Endothelial cell (in vitro differentiated cells): ENCODE results near the gene ZNHIT1. TPM values are rescaled to one million over a fixed set of nuclear protein-coding genes. Genes with fewer than 3 reads are reported as not detected.

Source experiments
- DNase-seq: peaks from one replicate; pipeline ENCODE4 v3.0.0; 2021; ENCODE audit warnings: low spot score
- H3K27ac Mint-ChIP-seq: one replicate; pipeline ENCODE4 v1.8.0; 2021; ENCODE audit warnings: mixed read lengths, inconsistent platforms; ENCODE audit not compliant: unreplicated experiment
- H3K27me3 Mint-ChIP-seq: one replicate; pipeline ENCODE4 v1.8.0; 2021; ENCODE audit warnings: mild to moderate bottlenecking, moderate library complexity, mixed read lengths, inconsistent platforms; ENCODE audit not compliant: unreplicated experiment
- H3K36me3 Mint-ChIP-seq: one replicate; pipeline ENCODE4 v1.8.0; 2021; ENCODE audit warnings: mild to moderate bottlenecking, low read depth, mixed read lengths, inconsistent platforms; ENCODE audit not compliant: unreplicated experiment
- H3K4me1 Mint-ChIP-seq: one replicate; pipeline ENCODE4 v1.8.0; 2021; ENCODE audit warnings: mild to moderate bottlenecking, mixed read lengths, inconsistent platforms; ENCODE audit not compliant: unreplicated experiment
- H3K4me3 Mint-ChIP-seq: one replicate; pipeline ENCODE4 v1.8.0; 2021; ENCODE audit warnings: mild to moderate bottlenecking, mixed read lengths, inconsistent platforms; ENCODE audit not compliant: unreplicated experiment
- H3K9me3 Mint-ChIP-seq: one replicate; pipeline ENCODE4 v1.8.0; 2021; ENCODE audit warnings: mixed read lengths, inconsistent platforms; ENCODE audit not compliant: unreplicated experiment
- CTCF ChIP-seq: fragments of 200-600 bp; sonication (generic); IDR thresholded peaks from one replicate; pipeline ENCODE4 v1.5.0; 2021; ENCODE audit warnings: antibody characterized with exemption; ENCODE audit not compliant: unreplicated experiment
- total RNA-seq: library from RNA; stranded (reverse); fragmentation: NEBNext Ultra II Directional; extraction: Animal tissue kit (Norgen Biotek cat#: 25700); gene quantifications from one replicate; pipeline ENCODE4 v1.2.1, GENCODE V29; 2021; ENCODE audit not compliant: unreplicated experiment

The ZNHIT1 gene
- total RNA-seq, 1 donor from 2014 or later, result 71.5 TPM

GRCh38 chr7:101226721-101227120 lies 8.8 kb downstream of the ZNHIT1 start:
- no peak for DNase-seq
- Mint-ChIP-seq H3K4me3 (no peak overlapping the region), H3K27me3 (peaks cover 7% of the 10 kb centered on the region), H3K27ac (no peak overlapping the region), H3K9me3 (no peaks in the 10 kb centered on the region), H3K36me3 (peaks cover 21% of the 10 kb centered on the region), H3K4me1 (peaks cover 13% of the 10 kb centered on the region)
- no peak for TF ChIP-seq CTCF

- Mint-ChIP-seq H3K9me3 (no peaks in the 10 kb centered on the region), H3K4me3 (peak overlapping the region; percentile 62)
- TF ChIP-seq CTCF, result no peak
Observed at GRCh38 chr7:101231644-101232043, 13.7 kb downstream of the ZNHIT1 start.

GRCh38 chr7:101232141-101232850 lies 14.3 kb downstream of the ZNHIT1 start:
- H3K27ac Mint-ChIP-seq, result no peak overlapping the region
- peaks cover 7% of the 10 kb centered on the region for H3K27me3 Mint-ChIP-seq
- no peaks in the 10 kb centered on the region for H3K9me3 Mint-ChIP-seq
- H3K36me3 Mint-ChIP-seq, result peaks cover 3% of the 10 kb centered on the region
- peak overlapping the region; percentile 62 for H3K4me3 Mint-ChIP-seq
- TF ChIP-seq CTCF, result no peak
- H3K4me1 Mint-ChIP-seq, result peaks cover 13% of the 10 kb centered on the region
- peak; percentile 40 for DNase-seq

More at GRCh38 chr7:101231644-101232043, 13.7 kb downstream of the ZNHIT1 start:
- Mint-ChIP-seq H3K27me3 (peaks cover 7% of the 10 kb centered on the region), H3K4me1 (peaks cover 13% of the 10 kb centered on the region), H3K36me3 (peaks cover 3% of the 10 kb centered on the region), H3K27ac (peak overlapping the region; percentile 30)
- DNase-seq, result no peak

GRCh38 chr7:101233907-101234547 lies 16.1 kb downstream of the ZNHIT1 start:
- no peak for TF ChIP-seq CTCF
- DNase-seq, result no peak
- no peak overlapping the region for H3K27ac Mint-ChIP-seq
- H3K4me1 Mint-ChIP-seq, result peaks cover 19% of the 10 kb centered on the region
- H3K36me3 Mint-ChIP-seq, result peaks cover 2% of the 10 kb centered on the region
- peaks cover 7% of the 10 kb centered on the region for H3K27me3 Mint-ChIP-seq
- H3K4me3 Mint-ChIP-seq, result no peak overlapping the region
- no peaks in the 10 kb centered on the region for H3K9me3 Mint-ChIP-seq

GRCh38 chr7:101234636-101235035 lies 16.7 kb downstream of the ZNHIT1 start:
- no peaks in the 10 kb centered on the region for H3K36me3 Mint-ChIP-seq
- peaks cover 7% of the 10 kb centered on the region for H3K27me3 Mint-ChIP-seq
- H3K27ac Mint-ChIP-seq, result no peak overlapping the region
- TF ChIP-seq CTCF, result no peak
- H3K4me1 Mint-ChIP-seq, result peaks cover 24% of the 10 kb centered on the region
- H3K4me3 Mint-ChIP-seq, result no peak overlapping the region
- H3K9me3 Mint-ChIP-seq, result no peaks in the 10 kb centered on the region
- no peak for DNase-seq
